ENCODE results near the gene SLC25A23. TPM values are rescaled to one million over a fixed set of nuclear protein-coding genes. Genes with fewer than 3 reads are reported as not detected.

The SLC25A23 gene
- total RNA-seq, 1 experiment from 2014 or later = 89.5 TPM

GRCh38 chr19:6455924-6456323 lies 3.7 kb downstream of the SLC25A23 start:
- no peaks in the 10 kb centered on the region for H3K27me3 ChIP-seq (ENCODE audit: insufficient read depth, low read length)
- RAD21 ChIA-PET (ENCODE audit: low non-redundant PET in 1 of 2, low total read pairs in 2 of 2, uncharacterized antibody in 2 of 2, unreplicated experiment in 2 of 2) = no interaction called here
- intact Hi-C loops (cut with micrococcal nuclease) = no loop called here
- CTCF ChIA-PET = no interaction called here
- H3K27ac ChIP-seq (ENCODE audit: low read depth, low read length) = no peak overlapping the region
- 0 out of 2 replicates have a peak, but pooled peaks cover 3% of the 10 kb centered on the region for H3K79me2 ChIP-seq (ENCODE audit: insufficient read depth, low read length)
- H4K20me1 ChIP-seq (ENCODE audit: insufficient read depth) = no peaks in the 10 kb centered on the region
- BruUV-seq (replicated peaks) = no TSS peak
- TF ChIP-seq RAD21 (IDR thresholded peaks at IDR 0.05; ENCODE audit: low read depth) (no peak), JUND (IDR thresholded peaks at IDR 0.05) (no peak), ELF1 (IDR thresholded peaks at IDR 0.05; ENCODE audit: borderline replicate concordance, low read depth) (no peak), CTCF (IDR thresholded peaks at IDR 0.05 in 2 of 3, conservative IDR thresholded peaks at IDR 0.05 in 1 of 3; ENCODE audit: borderline replicate concordance in 1 of 3, insufficient read depth in 1 of 3, low read depth in 2 of 3, low read length in 2 of 3) (no peak), SP1 (IDR thresholded peaks at IDR 0.05; ENCODE audit: low read depth) (no peak), ZFX (IDR thresholded peaks at IDR 0.05) (no peak), CEBPB (IDR thresholded peaks at IDR 0.05; ENCODE audit: low read depth) (no peak), CBX3 (IDR thresholded peaks at IDR 0.05; ENCODE audit: low read depth) (no peak), POLR2AphosphoS5 (IDR thresholded peaks at IDR 0.05; ENCODE audit: low read depth, low read length) (no peak), ATF3 (IDR thresholded peaks at IDR 0.05) (no peak), REST (IDR thresholded peaks at IDR 0.05; ENCODE audit: low read depth) (no peak), POLR2A (IDR thresholded peaks at IDR 0.05; ENCODE audit: borderline replicate concordance, extremely low read depth, insufficient read depth, insufficient read length) (no peak), SIN3A (IDR thresholded peaks at IDR 0.05; ENCODE audit: low read depth) (no peak)
- no peak overlapping the region for H2AFZ ChIP-seq (ENCODE audit: low read depth, low read length, poor library complexity, severe bottlenecking)
- H3K9ac ChIP-seq (ENCODE audit: low read length) = no peak overlapping the region
- ATAC-seq = no peak
- peaks cover 0 to 13% of the 10 kb centered on the region in 2 experiments; a peak in 2 of 4 replicates for H3K9me3 ChIP-seq (ENCODE audit: control insufficient read depth in 1 of 2, insufficient read depth in 1 of 2, low read depth in 1 of 2, low read length in 2 of 2)
- DNase-seq (ENCODE audit: low read depth, low spot score) = no peak
- H3K4me1 ChIP-seq (ENCODE audit: control insufficient read depth in 1 of 2, insufficient read depth in 2 of 2, low read length in 2 of 2) = peaks cover 13 to 30% of the 10 kb centered on the region in 2 experiments
- no peak overlapping the region for H3K4me3 ChIP-seq (replicated peaks in 1 of 2; ENCODE audit: low read depth in 1 of 2, low read length in 2 of 2)
- H3K36me3 ChIP-seq (ENCODE audit: control insufficient read depth in 1 of 2, insufficient read depth in 2 of 2, low read length in 2 of 2) = peaks cover 6 to 22% of the 10 kb centered on the region in 2 experiments; a peak in 3 of 4 replicates
- POLR2A ChIA-PET = no interaction called here
- no peaks in the 10 kb centered on the region for H3K9me2 ChIP-seq (ENCODE audit: insufficient read depth)
- H3K4me2 ChIP-seq (ENCODE audit: low read length) = no peak overlapping the region

All from HCT116 (cell line).